NCI-H2196 (cell line): ENCODE data around the gene SAXO2.
"Not testable (repeated sequence)": the region's sequence is repeated elsewhere in the genome, so short reads cannot be mapped to it uniquely, and the experiment has no call there.

Experiments
- DNase-seq: peaks from one replicate; lab custom pipeline; 2025; ENCODE audit not compliant: unreplicated experiment; lab: John Stamatoyannopoulos, UW

Gene SAXO2

GRCh38 chr15:82262422-82263026 lies at the start of gene SAXO2, which contains the start of gene EFL1:
TSS of gene SAXO2 (plus strand) at chr15:82262818. CDS start at chr15:82262880, 62 bp downstream.
TSS of gene EFL1 (minus strand) at chr15:82262734. CDS start at chr15:82261778, 956 bp downstream.
- peak; percentile 75 for DNase-seq

- DNase-seq: not testable (repeated sequence)
Measured at GRCh38 chr15:82216092-82216491, 46.5 kb upstream of the SAXO2 start.

- DNase-seq: not testable (repeated sequence)
Measured at GRCh38 chr15:82221535-82221934, 41.1 kb upstream of the SAXO2 start.

- DNase-seq: no peak
Measured at GRCh38 chr15:82228750-82229149, 33.9 kb upstream of the SAXO2 start.

- DNase-seq: no peak
Measured at GRCh38 chr15:82231233-82231632, 31.4 kb upstream of the SAXO2 start.

- DNase-seq: no peak
Measured at GRCh38 chr15:82231842-82232241, 30.8 kb upstream of the SAXO2 start.

GRCh38 chr15:82237944-82238534 lies 24.6 kb upstream of the SAXO2 start:
- DNase-seq: not testable (repeated sequence)

GRCh38 chr15:82239685-82240391 lies 22.8 kb upstream of the SAXO2 start:
- DNase-seq: no peak

- not testable (repeated sequence) for DNase-seq
Measured at GRCh38 chr15:82241836-82242499, 20.6 kb upstream of the SAXO2 start.

GRCh38 chr15:82243644-82244043 lies 19.0 kb upstream of the SAXO2 start:
- not testable (repeated sequence) for DNase-seq

- DNase-seq: not testable (repeated sequence)
Measured at GRCh38 chr15:82245956-82246355, 16.7 kb upstream of the SAXO2 start.

- DNase-seq: not testable (repeated sequence)
Measured at GRCh38 chr15:82248261-82248660, 14.4 kb upstream of the SAXO2 start.

- not testable (repeated sequence) for DNase-seq
Measured at GRCh38 chr15:82261566-82262421, 824 bp upstream of the SAXO2 start.

- DNase-seq: peak; percentile 30
Measured at GRCh38 chr15:82263350-82263749, 732 bp downstream of the SAXO2 start.

GRCh38 chr15:82267137-82267536 lies 4.5 kb downstream of the SAXO2 start:
- not testable (repeated sequence) for DNase-seq

GRCh38 chr15:82268454-82268853 lies 5.8 kb downstream of the SAXO2 start:
- not testable (repeated sequence) for DNase-seq

- DNase-seq: no peak
Measured at GRCh38 chr15:82272154-82272553, 9.5 kb downstream of the SAXO2 start.

GRCh38 chr15:82275410-82275809 lies 12.8 kb downstream of the SAXO2 start:
- no peak for DNase-seq

- not testable (repeated sequence) for DNase-seq
Measured at GRCh38 chr15:82281276-82281675, 18.7 kb downstream of the SAXO2 start.

- not testable (repeated sequence) for DNase-seq
Measured at GRCh38 chr15:82282386-82282785, 19.8 kb downstream of the SAXO2 start.
